GM18519 (cell line): Measurements from ENCODE around the gene KRTAP12-2.
"Not testable (repeated sequence)": the region's sequence is repeated elsewhere in the genome, so short reads cannot be mapped to it uniquely, and the experiment has no call there.

Source experiments
- ATAC-seq: cut with Tn5 transposase; IDR thresholded peaks from one replicate; pipeline ENCODE4 v1.9.1; 2021; ENCODE audit warnings: mild to moderate bottlenecking, moderate library complexity; ENCODE audit not compliant: unreplicated experiment, low FRiP score

KRTAP12-2 gene

DNA sequence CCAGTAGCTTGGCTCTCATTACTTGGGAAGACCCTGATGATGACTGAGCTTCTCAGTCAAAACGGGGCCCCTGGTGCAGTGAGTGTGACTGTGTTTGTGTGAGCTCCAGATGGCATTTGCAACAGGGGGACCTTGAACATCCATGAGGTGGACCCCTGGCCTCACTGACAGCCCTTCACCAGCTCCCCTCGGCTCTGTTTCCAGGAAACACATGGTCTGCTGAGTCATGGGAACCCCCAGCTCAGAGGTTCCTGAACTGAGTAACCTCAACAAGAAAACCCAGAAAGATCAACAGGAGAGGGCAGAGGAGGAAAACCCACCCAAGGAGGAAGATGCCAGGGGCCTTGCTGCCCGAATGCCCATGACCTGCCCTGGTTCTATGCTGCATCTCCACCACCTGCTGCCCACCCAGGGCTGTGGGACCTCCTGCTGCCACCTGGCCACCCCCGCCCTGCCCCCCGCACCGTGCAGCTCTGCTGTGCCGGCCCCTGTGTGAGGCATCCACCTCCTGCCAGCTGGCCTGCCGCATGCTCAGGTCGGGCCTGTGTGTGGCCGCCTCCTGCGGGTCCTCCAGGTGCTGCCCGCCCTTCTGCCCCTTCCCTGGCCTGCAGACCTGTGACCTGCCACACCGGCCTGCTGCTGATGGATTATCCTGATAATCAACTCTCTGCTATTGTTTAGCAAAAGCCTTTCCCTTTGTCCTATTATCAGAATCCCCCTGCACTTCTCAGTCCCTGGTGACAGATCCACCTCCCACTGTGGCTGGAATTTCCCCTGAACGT lies 19.5 kb upstream of the KRTAP12-2 start:
- ATAC-seq: no peak

- ATAC-seq: not testable (repeated sequence)
These were observed 18.3 kb upstream of the KRTAP12-2 start for GRCh38 chr21:44685050-44685449.

DNA sequence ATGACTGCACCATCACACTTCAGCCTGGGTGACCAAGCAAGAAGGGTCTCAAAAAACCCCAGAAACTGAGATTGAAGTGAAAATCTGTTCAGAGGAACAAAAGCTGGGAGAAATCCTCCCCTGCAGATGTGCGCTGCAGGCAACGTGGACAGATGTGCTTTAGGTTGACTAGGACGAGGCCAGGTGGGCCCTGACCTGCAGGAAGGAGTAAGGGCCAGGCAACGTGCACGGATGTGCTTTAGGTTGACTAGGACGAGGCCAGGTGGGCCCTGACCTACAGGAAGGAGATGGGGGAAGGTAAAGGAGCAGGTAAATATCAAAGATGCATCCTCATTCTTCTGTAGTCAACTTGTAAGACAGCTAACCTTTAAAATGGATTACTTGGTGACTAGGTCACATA lies 17.8 kb upstream of the KRTAP12-2 start:
- no peak for ATAC-seq

- ATAC-seq: no peak
These were observed 17.4 kb upstream of the KRTAP12-2 start for GRCh38 chr21:44684077-44684476.

DNA sequence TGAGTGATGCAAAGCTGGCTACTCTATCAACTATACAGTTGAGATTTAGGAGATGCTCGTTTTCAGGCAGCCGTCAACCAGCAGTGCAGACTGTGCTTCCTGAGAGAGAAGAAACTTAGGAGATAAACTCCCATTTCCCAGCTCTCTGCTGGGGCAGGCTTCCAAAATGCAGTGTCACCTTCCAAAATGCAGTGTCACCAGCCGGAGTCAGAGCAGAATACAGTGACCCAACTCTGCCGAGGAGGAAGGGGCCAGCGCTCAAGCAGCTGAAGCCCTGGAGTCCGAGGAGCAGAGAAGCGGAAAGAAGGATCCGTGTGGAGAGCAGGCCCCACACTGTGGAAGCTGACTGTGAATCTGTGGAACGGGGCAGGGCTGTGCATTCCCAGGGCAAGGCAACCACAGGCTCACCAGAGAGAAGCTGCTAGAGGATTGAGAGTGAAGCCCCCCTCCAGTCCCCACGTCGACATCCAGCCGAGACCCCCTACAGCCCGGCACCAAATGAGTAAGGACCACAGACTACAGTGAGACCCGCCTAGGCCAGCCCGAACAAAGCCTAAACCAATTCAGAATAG lies 15.9 kb upstream of the KRTAP12-2 start:
- no peak for ATAC-seq

- no peak for ATAC-seq
These were observed 15.3 kb upstream of the KRTAP12-2 start, which contains the start of gene KRTAP12-1 for GRCh38 chr21:44681861-44682579. Gene KRTAP12-1 (minus strand): TSS chr21:44682163. CDS start chr21:44682123, 40 bp downstream.

DNA sequence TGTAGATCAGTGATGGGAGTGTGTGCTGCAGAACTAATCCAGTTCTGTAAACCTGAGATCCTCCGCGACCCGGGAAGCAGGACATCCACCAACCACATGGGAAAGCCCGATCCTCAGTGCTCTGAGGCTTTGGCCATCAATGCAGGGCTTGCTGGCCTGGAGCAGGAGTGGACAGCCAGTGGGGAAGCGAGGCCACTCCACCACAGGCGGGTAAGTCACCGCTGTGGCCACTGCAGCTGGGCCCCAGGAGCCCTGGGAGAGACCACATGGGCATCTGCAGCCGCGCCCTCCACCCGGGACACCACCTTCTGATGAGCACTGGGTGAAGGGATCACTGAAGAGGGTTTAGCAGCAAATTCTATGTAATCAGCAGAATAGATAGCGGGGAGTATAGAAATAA lies 14.4 kb upstream of the KRTAP12-2 start:
- no peak for ATAC-seq

- no peak for ATAC-seq
These were observed 11.2 kb upstream of the KRTAP12-2 start for GRCh38 chr21:44677881-44678280.

DNA sequence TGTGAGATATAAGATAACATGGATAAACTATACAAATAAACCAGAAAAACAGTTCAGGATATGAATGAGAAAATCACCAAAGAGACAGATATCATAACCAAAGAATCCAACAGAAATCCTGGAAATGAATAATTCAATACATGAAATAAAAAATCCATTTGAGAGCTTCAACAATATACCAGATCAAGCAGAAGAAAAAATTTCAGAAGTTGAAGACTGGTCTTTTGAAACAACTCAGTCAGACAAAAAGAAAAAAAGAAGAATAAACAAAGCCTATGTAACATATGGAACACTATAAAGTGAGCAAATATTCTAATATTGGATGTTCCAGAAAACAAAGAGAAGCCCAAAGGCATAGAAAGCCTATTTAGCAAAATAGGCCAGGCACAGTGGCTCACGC lies 5.2 kb upstream of the KRTAP12-2 start:
- no peak for ATAC-seq

DNA sequence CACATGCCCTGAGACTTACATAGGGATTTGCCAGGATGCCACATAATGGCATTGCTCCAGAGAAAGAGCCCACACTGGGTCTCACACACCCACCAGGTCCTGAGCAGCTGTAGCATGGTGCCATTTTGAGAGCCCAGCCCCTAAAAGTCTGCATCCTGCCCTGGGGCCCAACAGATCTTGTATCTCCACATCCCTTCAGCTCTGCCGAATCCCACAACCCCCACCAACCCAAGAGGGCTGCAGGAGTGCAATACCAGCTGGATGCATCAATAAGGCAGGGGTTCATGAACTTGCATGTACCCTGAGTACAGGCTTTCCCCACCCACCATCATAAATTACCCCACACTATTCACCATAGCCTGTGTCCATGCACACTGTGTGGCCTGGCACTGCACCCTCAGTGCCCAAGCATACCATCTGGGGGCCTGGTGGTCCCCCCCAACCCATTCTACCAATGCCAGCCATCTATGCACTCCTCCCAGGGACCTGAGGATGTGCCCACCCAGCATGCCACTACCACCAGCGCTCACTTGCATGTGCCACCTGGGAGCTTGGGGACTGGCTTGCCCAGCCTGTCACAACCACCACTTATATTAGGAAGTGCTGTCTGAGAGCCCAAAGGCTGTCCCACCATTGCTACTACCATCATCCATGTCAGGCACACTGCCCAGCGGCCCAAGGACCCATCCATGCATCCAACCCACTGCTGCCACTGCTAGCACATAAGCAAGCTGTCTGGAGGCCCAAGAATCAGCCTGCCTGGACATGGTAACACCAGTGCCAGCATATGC lies 4.1 kb upstream of the KRTAP12-2 start:
- ATAC-seq: no peak

- no peak for ATAC-seq
These were observed 885 bp upstream of the KRTAP12-2 start for GRCh38 chr21:44667612-44668011.

GRCh38 chr21:44664691-44665090 lies 2.0 kb downstream of the KRTAP12-2 start:
- no peak for ATAC-seq

DNA sequence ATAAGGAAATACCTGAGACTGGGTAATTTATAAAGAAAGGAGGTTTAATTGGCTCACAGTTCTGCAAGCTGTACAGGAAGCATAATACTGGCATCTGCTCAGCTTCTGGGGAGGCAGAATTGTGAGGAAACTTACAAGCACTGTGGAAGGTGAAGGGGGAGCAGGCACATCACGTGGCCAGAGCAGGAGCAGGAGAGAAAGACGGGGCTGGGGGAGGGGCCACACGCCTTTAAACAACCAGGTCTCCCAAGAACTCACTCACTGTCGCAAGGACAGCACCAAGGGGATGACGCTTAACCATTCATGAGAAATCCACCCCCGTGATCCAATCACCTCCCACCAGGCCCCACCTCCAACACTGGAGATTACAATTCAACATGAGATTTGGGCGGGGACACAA lies 5.2 kb downstream of the KRTAP12-2 start:
- not testable (repeated sequence) for ATAC-seq

GRCh38 chr21:44658913-44659595 lies 7.7 kb downstream of the KRTAP12-2 start:
- ATAC-seq: no peak

- ATAC-seq: no peak
These were observed 8.2 kb downstream of the KRTAP12-2 start for GRCh38 chr21:44658541-44658910.

GRCh38 chr21:44657635-44658540 lies 8.8 kb downstream of the KRTAP12-2 start, which contains the start of gene KRTAP12-3:
Gene KRTAP12-3 (plus strand): TSS chr21:44657932. CDS start chr21:44657980, 48 bp downstream.
- no peak for ATAC-seq

GRCh38 chr21:44656868-44657267 lies 9.9 kb downstream of the KRTAP12-2 start:
- ATAC-seq: no peak

- no peak for ATAC-seq
These were observed 12.1 kb downstream of the KRTAP12-2 start, which contains the start of gene KRTAP12-4 for GRCh38 chr21:44654576-44655175. Gene KRTAP12-4 (minus strand): TSS chr21:44654659. CDS start chr21:44654614, 45 bp downstream.
